K562 (cell line): Measurements from ENCODE around the gene TRMT1. TPM values are rescaled to one million over a fixed set of nuclear protein-coding genes. Genes with fewer than 3 reads are reported as not detected.

Experiments used
- BRF1 ChIP-seq: IDR thresholded peaks from 3 replicates; pipeline ENCODE4 v1.6.1; 2011; ENCODE audit warnings: borderline replicate concordance, mild to moderate bottlenecking; ENCODE audit not compliant: insufficient read length; ENCODE audit errors: extremely low read depth
- E2F1 ChIP-seq: sonication (generic); formaldehyde crosslinking; IDR thresholded peaks from 2 replicates; pipeline ENCODE4 v1.8.1; 2023; ENCODE audit warnings: mild to moderate bottlenecking, missing genetic modification reagents, moderate library complexity
- ELF4 ChIP-seq: fragments of 450-650 bp; formaldehyde crosslinking; IDR thresholded peaks from 2 replicates; pipeline ENCODE4 v1.4.0; 2022; ENCODE audit warnings: missing genetic modification characterization
- EP300 ChIP-seq: IDR thresholded peaks from 2 replicates; pipeline ENCODE4 v1.6.1; 2012; ENCODE audit warnings: low read length, improper control_type of control experiment
- FIP1L1 ChIP-seq: fragments of 200-400 bp; formaldehyde crosslinking; IDR thresholded peaks from 2 replicates; pipeline ENCODE4 v1.6.1; 2018; ENCODE audit warnings: mild to moderate bottlenecking, low read depth, low read length; ENCODE audit not compliant: poor library complexity, severe bottlenecking
- FOXK1 ChIP-seq: sonication (generic); formaldehyde crosslinking; IDR thresholded peaks from 2 replicates; pipeline ENCODE4 v1.8.0; 2022; ENCODE audit warnings: missing genetic modification reagents, mild to moderate bottlenecking, borderline replicate concordance
- GABPB1 ChIP-seq: sonication (generic); formaldehyde crosslinking; IDR thresholded peaks from 2 replicates; pipeline ENCODE4 v1.8.0; 2022; ENCODE audit warnings: mild to moderate bottlenecking, missing genetic modification reagents
- KLF10 ChIP-seq: fragments of 250-450 bp; sonication (Bioruptor Pico); IDR thresholded peaks from 2 replicates; pipeline ENCODE4 v1.6.1; 2021; ENCODE audit warnings: matching md5 sums
- MXI1 ChIP-seq: IDR thresholded peaks from 2 replicates; pipeline ENCODE4 v1.6.1; 2011; ENCODE audit warnings: low read depth, mild to moderate bottlenecking, improper control_type of control experiment, low read length
- NFE2 ChIP-seq: IDR thresholded peaks from 2 replicates; pipeline ENCODE4 v1.6.1; 2014; ENCODE audit warnings: antibody characterized with exemption, low read depth
- RAD21 ChIP-seq, 2 experiments: fragments of 250-450 bp in 1 of 2; fragments of 450-650 bp in 1 of 2; sonication (Bioruptor Pico) in 1 of 2; formaldehyde crosslinking in 1 of 2; IDR thresholded peaks in 1 of 2; conservative IDR thresholded peaks in 1 of 2; 2 replicates each; pipeline versions ENCODE4 v1.4.0 to v1.8.0; 2020 to 2022; ENCODE audit warnings: mild to moderate bottlenecking in 2 of 2, moderate library complexity in 1 of 2
- RERE ChIP-seq: sonication (generic); formaldehyde crosslinking; IDR thresholded peaks from 2 replicates; pipeline ENCODE4 v1.8.0; 2023; ENCODE audit warnings: missing genetic modification reagents, mild to moderate bottlenecking, borderline replicate concordance
- SAFB ChIP-seq: fragments of 200-400 bp; formaldehyde crosslinking; IDR thresholded peaks from 2 replicates; pipeline ENCODE4 v1.6.1; 2017; ENCODE audit warnings: low read depth, low read length, borderline replicate concordance
- STAT5B ChIP-seq: fragments of 250-450 bp; sonication (Bioruptor Pico); IDR thresholded peaks from 2 replicates; pipeline ENCODE4 v1.8.0; 2021; ENCODE audit warnings: mild to moderate bottlenecking, inconsistent platforms
- THRA ChIP-seq: fragments of 450-650 bp; IDR thresholded peaks from 2 replicates; pipeline ENCODE4 v1.6.1; 2017; ENCODE audit warnings: mild to moderate bottlenecking, moderate library complexity
- TOE1 ChIP-seq, 2 experiments: fragments of 450-650 bp in 1 of 2; sonication (generic) in 1 of 2; formaldehyde crosslinking in 1 of 2; IDR thresholded peaks; 2 replicates each; pipeline versions ENCODE4 v1.7.1 to v1.8.0; 2016 to 2022; ENCODE audit warnings: borderline replicate concordance in 2 of 2, mild to moderate bottlenecking in 2 of 2, antibody characterized with exemption in 1 of 2, inconsistent platforms in 1 of 2, low read depth in 1 of 2, missing genetic modification reagents in 1 of 2, moderate library complexity in 1 of 2
- USF1 ChIP-seq: sonication (generic); formaldehyde crosslinking; IDR thresholded peaks from 2 replicates; pipeline ENCODE4 v1.9.0; 2022; ENCODE audit warnings: mild to moderate bottlenecking, missing genetic modification reagents
- ZSCAN29 ChIP-seq: fragments of 450-650 bp; IDR thresholded peaks from 2 replicates; pipeline ENCODE4 v1.6.1; 2017
- polyA plus RNA-seq, 8 experiments: library from polyadenylated mRNA; depleted of rRNA in 4 of 8; stranded (reverse) in 5 of 8; unstranded in 3 of 8; fragments of >200 nt; fragmentation: Nextera tagmentation in 2 of 8; fragmentation: Illumina TruSeq in 1 of 8; extraction: Ambion mirVana in 2 of 8; extraction: Trizol in 1 of 8; gene quantifications; 2 replicates each; pipeline versions ENCODE4 v1.2.1 to v1.2.3, GENCODE V29; 2011 to 2014; ENCODE audit warnings: inconsistent platforms in 1 of 8, missing spikeins in 1 of 8
- total RNA-seq, 7 experiments: library from RNA; depleted of rRNA in 6 of 7; stranded (reverse); fragments of >200 nt in 6 of 7; fragmentation: Illumina TruSeq in 2 of 7; extraction: Trizol in 2 of 7; gene quantifications; 2 replicates each; pipeline versions ENCODE4 v1.2.1 to v1.2.3, GENCODE V29; 2011 to 2021; ENCODE audit warnings: low replicate concordance in 1 of 7

Gene TRMT1
- total and polyA plus RNA-seq, 9 of the 15 experiments (the other 6 are each of a cell fraction or from before 2014, with no cell fraction given), result 5.8 to 158 (median 54.3) TPM

- TF ChIP-seq RERE (CRISPR knock-in tag), result no peak
- TF ChIP-seq FIP1L1, result peak; percentile 45
- no peak for TF ChIP-seq E2F1 (CRISPR knock-in tag)
- TF ChIP-seq FOXK1 (CRISPR knock-in tag), result 0 out of 2 replicates have a peak, but pooled peaks have one; percentile 63
- TF ChIP-seq NFE2, result no peak
- TF ChIP-seq THRA, result no peak
- TF ChIP-seq USF1 (CRISPR knock-in tag), result peak; percentile 78
- no peak for TF ChIP-seq SAFB
- no peak for TF ChIP-seq BRF1
- peak; percentile 67; the same call in 1 of the 2 replicates for TF ChIP-seq TOE1 (IDR thresholded peaks at IDR 0.05; ENCODE audit: borderline replicate concordance)
- TF ChIP-seq TOE1 (CRISPR knock-in tag; IDR thresholded peaks at IDR 0.05; ENCODE audit: borderline replicate concordance, low read depth), result no peak
- peak; percentile 29; the same call in 1 of the 2 replicates for TF ChIP-seq EP300
- peak; percentile 98 for TF ChIP-seq GABPB1 (CRISPR knock-in tag)
- no peak for TF ChIP-seq STAT5B (CRISPR knock-in tag)
- TF ChIP-seq RAD21 (CRISPR knock-in tag; conservative IDR thresholded peaks at IDR 0.05 in 1 of 2, IDR thresholded peaks at IDR 0.05 in 1 of 2), result peak; percentile 24 to 46; a peak in 3 of 4 replicates
- TF ChIP-seq MXI1, result peak; percentile 76; the same call in 1 of the 2 replicates
- 0 out of 2 replicates have a peak, but pooled peaks have one; percentile 10 for TF ChIP-seq ELF4 (CRISPR knock-in tag)
- no peak for TF ChIP-seq KLF10 (CRISPR knock-in tag)
- TF ChIP-seq ZSCAN29, result peak; percentile 95
These were observed 33.8 kb upstream of the TRMT1 start, which contains the start of the genes IER2 and STX10 (continued) for GRCh38 chr19:13150187-13150930.
